Naive thymus-derived CD4-positive, alpha-beta T cell (primary cell): ENCODE measurements around the gene EPB41L3. TPM values are rescaled to one million over a fixed set of nuclear protein-coding genes. Genes with fewer than 3 reads are reported as not detected.

Source experiments
- ATAC-seq: fragments of 150-1000 bp; cut with Tn5 transposase; 2 replicates; pipeline ENCODE4 v1.10.0; 2021; ENCODE audit warnings: mild to moderate bottlenecking, moderate library complexity
- CTCF ChIA-PET: fragments of 350-600 bp; sonication (Branson Sonifier 250); formaldehyde crosslinking; loops from one replicate; lab custom pipeline; 2021; ENCODE audit warnings: antibody characterized with exemption; lab: Charles Lee
- POLR2A ChIA-PET: fragments of 350-600 bp; sonication (Branson Sonifier 250); formaldehyde crosslinking; loops from one replicate; lab custom pipeline; 2021; ENCODE audit warnings: antibody characterized with exemption, inconsistent platforms; lab: Charles Lee
- DNase-seq, 9 donors: peaks; one replicate each; pipeline versions ENCODE4 v3.0.0 to v3.0.0-alpha.2; 2020 to 2022; ENCODE audit warnings: mixed read lengths in 1 of 9
- H3K27ac ChIP-seq: one replicate; pipeline ENCODE4 v1.7.0; 2013; ENCODE audit warnings: mild to moderate bottlenecking, low read depth, low read length, moderate library complexity
- H3K27me3 ChIP-seq, 2 donors: one replicate each; pipeline ENCODE4 v1.7.0; 2013; ENCODE audit warnings: low read length in 2 of 2, mild to moderate bottlenecking in 2 of 2, moderate library complexity in 2 of 2; ENCODE audit not compliant: control insufficient read depth in 2 of 2, insufficient read depth in 2 of 2
- H3K36me3 ChIP-seq, 3 experiments: 1 replicate in 2 of 3; 2 replicates in 1 of 3; pipeline ENCODE4 v1.7.0; 2013; ENCODE audit warnings: low read length in 3 of 3, mild to moderate bottlenecking in 3 of 3, moderate library complexity in 1 of 3; ENCODE audit not compliant: insufficient read depth in 3 of 3, control insufficient read depth in 2 of 3
- H3K4me1 ChIP-seq, 2 donors: one replicate each; pipeline ENCODE4 v1.7.0; 2013; ENCODE audit warnings: low read length in 2 of 2, mild to moderate bottlenecking in 2 of 2, moderate library complexity in 1 of 2; ENCODE audit not compliant: control insufficient read depth in 2 of 2, insufficient read depth in 2 of 2
- H3K4me3 ChIP-seq: 2 replicates; pipeline ENCODE4 v1.7.0; 2013; ENCODE audit warnings: mild to moderate bottlenecking, low read length
- H3K9me3 ChIP-seq, 3 experiments: 1 replicate in 2 of 3; 2 replicates in 1 of 3; pipeline ENCODE4 v1.7.0; 2013; ENCODE audit warnings: low read length in 3 of 3; ENCODE audit not compliant: control insufficient read depth in 2 of 3
- H3K27ac Mint-ChIP-seq, 9 donors: one replicate each; pipeline ENCODE4 v1.8.0; 2020 to 2022; ENCODE audit warnings: mixed read lengths in 9 of 9, mild to moderate bottlenecking in 8 of 9, moderate library complexity in 5 of 9, inconsistent platforms in 2 of 9
- H3K27me3 Mint-ChIP-seq, 5 donors: one replicate each; pipeline ENCODE4 v1.8.0; 2021 to 2022; ENCODE audit warnings: mixed read lengths in 5 of 5, mild to moderate bottlenecking in 1 of 5
- H3K36me3 Mint-ChIP-seq, 5 donors: one replicate each; pipeline ENCODE4 v1.8.0; 2020 to 2022; ENCODE audit warnings: mixed read lengths in 5 of 5, mild to moderate bottlenecking in 3 of 5, inconsistent platforms in 1 of 5
- H3K4me1 Mint-ChIP-seq, 7 donors: one replicate each; pipeline ENCODE4 v1.8.0; 2020 to 2022; ENCODE audit warnings: mixed read lengths in 7 of 7, mild to moderate bottlenecking in 3 of 7, inconsistent platforms in 1 of 7
- H3K4me3 Mint-ChIP-seq, 10 donors: one replicate each; pipeline ENCODE4 v1.8.0; 2020 to 2022; ENCODE audit warnings: mild to moderate bottlenecking in 10 of 10, mixed read lengths in 10 of 10, moderate library complexity in 6 of 10, inconsistent platforms in 2 of 10
- H3K9me3 Mint-ChIP-seq, 11 donors: one replicate each; pipeline ENCODE4 v1.8.0; 2020 to 2022; ENCODE audit warnings: mixed read lengths in 11 of 11, mild to moderate bottlenecking in 4 of 11, inconsistent platforms in 1 of 11, moderate library complexity in 1 of 11
- intact Hi-C, 2 donors: fragments of 100-400 bp; cut with micrococcal nuclease; formaldehyde crosslinking; loops; one replicate each; pipeline ENCODE4 v1.15.1; 2023
- polyA plus RNA-seq, 2 donors: library from polyadenylated mRNA; unstranded; fragments of 300-500 nt; fragmentation: Illumina TruSeq; gene quantifications; one replicate each; pipeline ENCODE4 v1.2.3, GENCODE V29; 2021
- total RNA-seq, 6 experiments: library from RNA in 5 of 6; stranded (reverse) in 5 of 6; gene quantifications; 1 replicate in 5 of 6; 2 replicates in 1 of 6; pipeline ENCODE4 v1.2.3 and lab custom pipeline; 2021 to 2026

The EPB41L3 gene
- total and polyA plus RNA-seq, 7 experiments from 2014 or later, result 1.5 to 35.5 (median 12.5) TPM

- Mint-ChIP-seq H3K4me3 (no peak overlapping the region), H3K36me3 (peaks cover 0 to 5% (median under 1%) of the 10 kb centered on the region in 5 donors), H3K27ac (no peak overlapping the region), H3K27me3 (peaks cover 0 to 5% (median 0%) of the 10 kb centered on the region in 5 donors), H3K4me1 (no peaks in the 10 kb centered on the region), H3K9me3 (no peaks in the 10 kb centered on the region)
- no peak overlapping the region for H3K27ac ChIP-seq
- H3K36me3 ChIP-seq, result no peaks in the 10 kb centered on the region
- ChIA-PET CTCF (no interaction called here), POLR2A (no interaction called here)
- H3K4me3 ChIP-seq, result no peak overlapping the region
- no peaks in the 10 kb centered on the region for H3K4me1 ChIP-seq
- no peaks in the 10 kb centered on the region for H3K27me3 ChIP-seq
- no peak for DNase-seq
- ATAC-seq, result no peak
- H3K9me3 ChIP-seq, result no peaks in the 10 kb centered on the region
- intact Hi-C loops, result no loop called here
Measured at GRCh38 chr18:5431836-5432575, 111.8 kb downstream of the EPB41L3 start.

- DNase-seq (no peak), ATAC-seq (no peak)
- intact Hi-C loops, result no loop called here
- Mint-ChIP-seq H3K27me3 (peaks cover 0 to 12% (median 0%) of the 10 kb centered on the region in 5 donors), H3K9me3 (no peaks in the 10 kb centered on the region), H3K4me3 (no peak overlapping the region), H3K27ac (no peak overlapping the region), H3K36me3 (peaks cover 0 to 5% (median 0%) of the 10 kb centered on the region in 5 donors), H3K4me1 (peaks cover 0 to 11% (median 0%) of the 10 kb centered on the region in 7 donors)
- Histone ChIP-seq H3K9me3 (no peaks in the 10 kb centered on the region), H3K4me3 (no peak overlapping the region), H3K36me3 (no peaks in the 10 kb centered on the region), H3K27me3 (no peaks in the 10 kb centered on the region), H3K4me1 (no peaks in the 10 kb centered on the region), H3K27ac (no peak overlapping the region)
- ChIA-PET CTCF (no interaction called here), POLR2A (no interaction called here)
Measured at GRCh38 chr18:5430131-5430530, 113.7 kb downstream of the EPB41L3 start.

- Mint-ChIP-seq H3K36me3 (peaks cover 0 to 5% (median 0%) of the 10 kb centered on the region in 5 donors), H3K4me1 (peaks cover 0 to 11% (median 3%) of the 10 kb centered on the region in 7 donors), H3K27me3 (peaks cover 0 to 12% (median 0%) of the 10 kb centered on the region in 5 donors), H3K27ac (no peak overlapping the region), H3K4me3 (no peak overlapping the region), H3K9me3 (no peaks in the 10 kb centered on the region)
- Histone ChIP-seq H3K36me3 (no peaks in the 10 kb centered on the region), H3K27me3 (no peaks in the 10 kb centered on the region), H3K27ac (no peak overlapping the region), H3K9me3 (no peaks in the 10 kb centered on the region), H3K4me3 (no peak overlapping the region), H3K4me1 (no peaks in the 10 kb centered on the region)
- DNase-seq, result no peak
- intact Hi-C loops, result loop anchor here in 1 of 2 donors (5.0 to 10.0 kb wide), 3 partner anchors 135 to 205 kb away; partner anchors contain the start of gene ZBTB14
- CTCF ChIA-PET, result no interaction called here
- POLR2A ChIA-PET, result no interaction called here
- ATAC-seq, result no peak
Measured at GRCh38 chr18:5429681-5430080, 114.1 kb downstream of the EPB41L3 start.

GRCh38 chr18:5425721-5426120 is 118.1 kb downstream of the EPB41L3 start:
- H3K36me3 ChIP-seq, result no peaks in the 10 kb centered on the region
- no peak overlapping the region for H3K4me3 ChIP-seq
- POLR2A ChIA-PET, result no interaction called here
- Mint-ChIP-seq H3K4me1 (peaks cover 0 to 11% (median 3%) of the 10 kb centered on the region in 7 donors), H3K27me3 (peaks cover 0 to 12% (median 4%) of the 10 kb centered on the region in 5 donors), H3K36me3 (no peaks in the 10 kb centered on the region), H3K9me3 (no peaks in the 10 kb centered on the region), H3K27ac (no peak overlapping the region), H3K4me3 (no peak overlapping the region)
- intact Hi-C loops, result loop anchor here in 1 of 2 donors (1.0 to 10.0 kb wide), 6 partner anchors 121 to 352 kb away; partner anchors contain the start of gene ZBTB14
- CTCF ChIA-PET, result interaction anchor here (1.1 kb wide), 1 partner anchor 17 kb away, joined by 3 read pairs; no protein-coding TSS in a partner anchor
- DNase-seq, result no peak
- no peaks in the 10 kb centered on the region for H3K27me3 ChIP-seq
- ATAC-seq, result no peak
- H3K27ac ChIP-seq, result no peak overlapping the region
- no peaks in the 10 kb centered on the region for H3K4me1 ChIP-seq
- no peaks in the 10 kb centered on the region for H3K9me3 ChIP-seq

GRCh38 chr18:5424903-5425664 is 118.7 kb downstream of the EPB41L3 start:
- ChIA-PET CTCF (interaction anchor here (1.1 kb wide), 1 partner anchor 17 kb away, joined by 3 read pairs; no protein-coding TSS in a partner anchor), POLR2A (no interaction called here)
- Histone ChIP-seq H3K36me3 (no peaks in the 10 kb centered on the region), H3K4me3 (no peak overlapping the region), H3K4me1 (no peaks in the 10 kb centered on the region), H3K27me3 (no peaks in the 10 kb centered on the region), H3K9me3 (no peaks in the 10 kb centered on the region), H3K27ac (no peak overlapping the region)
- Mint-ChIP-seq H3K36me3 (no peaks in the 10 kb centered on the region), H3K4me1 (peaks cover 0 to 11% (median 3%) of the 10 kb centered on the region in 7 donors), H3K9me3 (no peaks in the 10 kb centered on the region), H3K27ac (no peak overlapping the region), H3K27me3 (peaks cover 0 to 12% (median 4%) of the 10 kb centered on the region in 5 donors), H3K4me3 (no peak overlapping the region)
- ATAC-seq (peak; percentile 76), DNase-seq (peak in 6 of 9 donors; percentile 18 to 45 (median 34))
- intact Hi-C loops, result loop anchor here in 1 of 2 donors (1.0 to 10.0 kb wide), 6 partner anchors 121 to 352 kb away; partner anchors contain the start of gene ZBTB14

GRCh38 chr18:5422626-5423025 is 121.2 kb downstream of the EPB41L3 start:
- Histone ChIP-seq H3K4me3 (no peak overlapping the region), H3K9me3 (no peaks in the 10 kb centered on the region), H3K36me3 (no peaks in the 10 kb centered on the region), H3K27me3 (peaks cover 0 to 3% of the 10 kb centered on the region in 2 donors), H3K4me1 (no peaks in the 10 kb centered on the region), H3K27ac (no peak overlapping the region)
- DNase-seq, result no peak
- Mint-ChIP-seq H3K27me3 (peaks cover 0 to 17% (median 9%) of the 10 kb centered on the region in 5 donors), H3K4me1 (peaks cover 0 to 11% (median 3%) of the 10 kb centered on the region in 7 donors), H3K9me3 (no peaks in the 10 kb centered on the region), H3K27ac (no peak overlapping the region), H3K36me3 (peaks cover 0 to 6% (median 0%) of the 10 kb centered on the region in 5 donors), H3K4me3 (no peak overlapping the region)
- CTCF ChIA-PET, result no interaction called here
- intact Hi-C loops, result loop anchor here in 1 of 2 donors (10.0 kb wide), 2 partner anchors 128 to 212 kb away; partner anchors contain the start of gene ZBTB14
- ATAC-seq, result no peak
- POLR2A ChIA-PET, result no interaction called here
